ENCODE data around the gene ARHGEF11. TPM values are rescaled to one million over a fixed set of nuclear protein-coding genes. Genes with fewer than 3 reads are reported as not detected.

ARHGEF11 gene
- total and polyA plus RNA-seq, 4 donors = 5.8 to 23.7 (median 9.8) TPM

GRCh38 chr1:156914440-156914856 lies 131.1 kb downstream of the ARHGEF11 start:
- no peak overlapping the region for H3K9ac ChIP-seq (ENCODE audit: low read depth in 1 of 2, low read length in 2 of 2)
- no peak overlapping the region for H3K4me3 ChIP-seq (ENCODE audit: low read depth in 1 of 3, low read length in 3 of 3)
- H3K27ac ChIP-seq (ENCODE audit: low read depth in 1 of 2, low read length in 2 of 2) = no peak overlapping the region
- H3K9me3 ChIP-seq (ENCODE audit: control insufficient read depth in 4 of 4, low read length in 3 of 4) = no peaks in the 10 kb centered on the region
- H3K36me3 ChIP-seq (ENCODE audit: control insufficient read depth in 4 of 4, insufficient read depth in 3 of 4, low read depth in 1 of 4, low read length in 3 of 4) = peaks cover 0 to 2% (median 0%) of the 10 kb centered on the region in 4 donors
- WGBS = 77% methylated on average over 9 of the region's 9 CpGs
- no peak for TF ChIP-seq JUND (IDR thresholded peaks at IDR 0.05)
- TF ChIP-seq GABPA (IDR thresholded peaks at IDR 0.05 in 1 of 2, conservative IDR thresholded peaks at IDR 0.05 in 1 of 2) = no peak
- no peak for TF ChIP-seq SP1 (IDR thresholded peaks at IDR 0.05)
- no peak for TF ChIP-seq MAX (IDR thresholded peaks at IDR 0.05)
- no peak for TF ChIP-seq NR2F2 (IDR thresholded peaks at IDR 0.05)
- no peak for TF ChIP-seq CTCF (IDR thresholded peaks at IDR 0.05; ENCODE audit: low read depth, low read length, missing input control)
- no peak for TF ChIP-seq ATF3 (IDR thresholded peaks at IDR 0.05)
- no peak for TF ChIP-seq RAD21 (IDR thresholded peaks at IDR 0.05)
- TF ChIP-seq FOXA2 (IDR thresholded peaks at IDR 0.05) = no peak
- TF ChIP-seq FOXA1 (IDR thresholded peaks at IDR 0.05) = no peak
- H3K4me1 ChIP-seq (ENCODE audit: control insufficient read depth in 4 of 4, insufficient read depth in 4 of 4, low read length in 3 of 4) = peaks cover 0 to 3% (median 1%) of the 10 kb centered on the region in 4 donors
- no peaks in the 10 kb centered on the region for H3K27me3 ChIP-seq (ENCODE audit: control insufficient read depth in 4 of 4, insufficient read depth in 4 of 4, low read length in 3 of 4)
- no peak for DNase-seq (ENCODE audit: low spot score)

GRCh38 chr1:156913809-156914387 lies 131.6 kb downstream of the ARHGEF11 start:
- TF ChIP-seq FOXA1 (IDR thresholded peaks at IDR 0.05) (no peak), REST (IDR thresholded peaks at IDR 0.05) (no peak), GABPA (IDR thresholded peaks at IDR 0.05 in 1 of 2, conservative IDR thresholded peaks at IDR 0.05 in 1 of 2) (no peak), MAX (IDR thresholded peaks at IDR 0.05) (no peak), YY1 (IDR thresholded peaks at IDR 0.05) (no peak), TAF1 (conservative IDR thresholded peaks at IDR 0.05) (no peak), JUND (IDR thresholded peaks at IDR 0.05) (no peak), FOXA2 (IDR thresholded peaks at IDR 0.05) (no peak), CTCF (IDR thresholded peaks at IDR 0.05; ENCODE audit: low read depth, low read length, missing input control) (no peak), SP1 (IDR thresholded peaks at IDR 0.05) (no peak), HNF4G (IDR thresholded peaks at IDR 0.05) (no peak), HNF4A (conservative IDR thresholded peaks at IDR 0.05) (no peak), NR2F2 (IDR thresholded peaks at IDR 0.05) (no peak), RXRA (IDR thresholded peaks at IDR 0.05) (no peak)
- Histone ChIP-seq H3K4me1 (ENCODE audit: control insufficient read depth in 4 of 4, insufficient read depth in 4 of 4, low read length in 3 of 4) (peaks cover 0 to 3% (median 1%) of the 10 kb centered on the region in 4 donors), H3K9ac (ENCODE audit: low read depth in 1 of 2, low read length in 2 of 2) (no peak overlapping the region), H3K36me3 (ENCODE audit: control insufficient read depth in 4 of 4, insufficient read depth in 3 of 4, low read depth in 1 of 4, low read length in 3 of 4) (peaks cover 0 to 2% (median 0%) of the 10 kb centered on the region in 4 donors), H3K9me3 (ENCODE audit: control insufficient read depth in 4 of 4, low read length in 3 of 4) (no peaks in the 10 kb centered on the region), H3K4me3 (ENCODE audit: low read depth in 1 of 3, low read length in 3 of 3) (no peak overlapping the region), H3K27ac (ENCODE audit: low read depth in 1 of 2, low read length in 2 of 2) (no peak overlapping the region), H3K27me3 (ENCODE audit: control insufficient read depth in 4 of 4, insufficient read depth in 4 of 4, low read length in 3 of 4) (no peaks in the 10 kb centered on the region)
- no peak for DNase-seq (ENCODE audit: low spot score)
- 90% methylated on average over 13 of the region's 13 CpGs for WGBS
